HAP-1 (cell line): ENCODE results near the gene DNER.
A peak's percentile ranks its signal among the peaks of the same experiment; 100 is the strongest.
"Not testable (repeated sequence)": the region's sequence is repeated elsewhere in the genome, so short reads cannot be mapped to it uniquely, and the experiment has no call there.

Source experiments
- DNase-seq, 2 experiments: peaks; one replicate each; pipeline ENCODE4 v3.0.0-alpha.2; 2016 to 2020; ENCODE audit warnings: low spot score in 2 of 2
- H3K27me3 ChIP-seq: fragments of 250-450 bp; sonication (Bioruptor Pico); 2 replicates; pipeline ENCODE4 v1.5.1; 2020; ENCODE audit warnings: low read depth, mild to moderate bottlenecking, moderate library complexity
- H3K36me3 ChIP-seq: fragments of 250-450 bp; sonication (Bioruptor Pico); replicated peaks from 2 replicates; pipeline ENCODE4 v1.5.1; 2020; ENCODE audit warnings: mild to moderate bottlenecking
- H3K4me1 ChIP-seq: fragments of 250-450 bp; sonication (Bioruptor Pico); 2 replicates; pipeline ENCODE4 v1.5.1; 2020; ENCODE audit warnings: mild to moderate bottlenecking
- H3K4me3 ChIP-seq: fragments of 250-450 bp; sonication (Bioruptor Pico); 2 replicates; pipeline ENCODE4 v1.5.1; 2020; ENCODE audit warnings: mild to moderate bottlenecking, moderate library complexity
- H3K9me3 ChIP-seq: fragments of 250-450 bp; sonication (Bioruptor Pico); 2 replicates; pipeline ENCODE4 v1.5.1; 2020; ENCODE audit warnings: mild to moderate bottlenecking, moderate library complexity
- in situ Hi-C: fragments of 300-500 bp; cut with MboI; formaldehyde crosslinking; loops from 3 replicates; pipeline ENCODE4 v1.14.3; 2020; ENCODE audit warnings: low sequenced_read_pairs, inconsistent platforms, mixed read lengths

The DNER gene

GRCh38 chr2:229348128-229348527 is 366.2 kb downstream of the DNER start:
- no peak for DNase-seq
- Histone ChIP-seq H3K4me3 (no peak overlapping the region), H3K27me3 (no peaks in the 10 kb centered on the region), H3K4me1 (no peaks in the 10 kb centered on the region), H3K9me3 (no peaks in the 10 kb centered on the region), H3K36me3 (no peaks in the 10 kb centered on the region)
- in situ Hi-C loops = no loop called here

DNA sequence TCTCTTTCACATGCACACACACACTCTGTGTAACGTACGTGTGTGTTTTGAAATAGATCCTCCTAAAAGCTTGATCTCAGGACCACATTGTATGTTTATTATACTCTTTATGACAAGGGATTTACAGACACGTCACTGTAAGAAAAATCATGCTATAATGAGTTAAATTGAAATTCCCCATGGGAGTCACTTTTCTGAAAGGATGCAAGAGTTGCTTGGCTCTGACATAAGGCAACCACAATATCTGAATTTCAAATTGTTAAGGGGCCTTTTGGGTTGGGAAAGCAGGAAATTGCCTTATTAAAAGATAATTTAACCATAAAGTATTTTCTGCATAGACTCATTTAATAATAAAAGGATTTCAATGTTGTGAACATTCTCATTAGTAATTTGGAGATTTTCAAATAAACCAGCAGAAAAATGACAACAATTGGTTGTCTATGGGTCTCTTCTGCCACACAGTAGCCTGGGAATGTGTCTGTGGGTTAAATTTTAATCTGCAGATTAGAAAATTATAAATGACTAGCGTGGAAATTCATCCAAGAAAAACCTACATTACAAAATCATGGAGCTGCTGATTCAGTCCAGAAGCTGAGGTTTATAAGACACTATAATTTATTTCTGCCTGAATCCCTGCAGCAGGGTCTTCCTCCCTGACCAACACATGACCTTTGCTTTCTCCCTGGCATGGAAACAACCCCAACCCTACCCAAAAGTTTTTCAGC is 367.4 kb downstream of the DNER start:
- in situ Hi-C loops = no loop called here
- Histone ChIP-seq H3K27me3 (no peaks in the 10 kb centered on the region), H3K4me1 (no peaks in the 10 kb centered on the region), H3K9me3 (no peaks in the 10 kb centered on the region), H3K4me3 (no peak overlapping the region), H3K36me3 (no peaks in the 10 kb centered on the region)
- no peak for DNase-seq

DNA sequence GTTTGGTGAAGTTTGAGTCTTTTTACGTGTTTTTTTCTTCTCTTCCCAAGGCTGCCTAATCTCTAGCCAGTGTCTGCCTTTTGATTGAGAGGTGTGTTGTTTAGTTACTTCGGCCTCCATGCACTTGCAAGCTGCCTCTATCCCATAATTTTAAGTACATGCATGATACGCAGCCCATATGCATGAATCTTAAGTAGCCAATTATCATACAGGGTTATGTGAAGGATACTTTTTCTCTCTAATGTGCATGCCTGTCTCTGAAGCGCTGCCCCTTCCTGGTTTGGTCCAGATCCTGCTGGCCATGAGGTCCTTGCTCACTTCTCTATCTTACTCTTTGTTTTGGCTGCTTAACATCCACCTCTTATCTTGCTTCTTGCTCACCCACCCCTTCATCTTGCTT is 369.4 kb downstream of the DNER start:
- in situ Hi-C loops = no loop called here
- DNase-seq = no peak
- Histone ChIP-seq H3K9me3 (no peaks in the 10 kb centered on the region), H3K4me3 (no peak overlapping the region), H3K36me3 (no peaks in the 10 kb centered on the region), H3K27me3 (no peaks in the 10 kb centered on the region), H3K4me1 (no peaks in the 10 kb centered on the region)

GRCh38 chr2:229344151-229344551 is 370.2 kb downstream of the DNER start:
- Histone ChIP-seq H3K4me3 (no peak overlapping the region), H3K36me3 (no peaks in the 10 kb centered on the region), H3K27me3 (no peaks in the 10 kb centered on the region), H3K4me1 (no peaks in the 10 kb centered on the region), H3K9me3 (no peaks in the 10 kb centered on the region)
- DNase-seq = no peak
- in situ Hi-C loops = no loop called here

DNA sequence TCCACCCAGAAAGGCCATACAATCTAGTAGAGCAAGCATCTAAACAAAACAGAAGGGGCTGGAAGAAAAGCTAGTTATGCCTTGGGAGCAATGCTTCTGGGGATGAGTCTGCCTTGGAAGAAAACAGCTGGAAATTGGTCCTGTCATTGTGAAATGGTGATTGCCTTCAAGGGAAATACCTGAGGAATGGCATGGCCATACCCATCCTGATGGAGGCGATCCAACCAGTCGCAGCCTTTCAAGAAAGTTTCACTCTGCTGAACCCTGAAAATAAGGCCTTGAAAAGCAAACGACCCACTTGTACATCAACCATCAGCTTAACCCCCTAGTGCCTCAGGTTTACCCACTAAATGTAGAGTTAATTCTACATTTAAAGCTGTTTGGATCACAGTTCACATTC is 370.7 kb downstream of the DNER start:
- Histone ChIP-seq H3K9me3 (no peaks in the 10 kb centered on the region), H3K4me1 (no peaks in the 10 kb centered on the region), H3K27me3 (no peaks in the 10 kb centered on the region), H3K36me3 (no peaks in the 10 kb centered on the region), H3K4me3 (no peak overlapping the region)
- DNase-seq = no peak
- in situ Hi-C loops = no loop called here

DNA sequence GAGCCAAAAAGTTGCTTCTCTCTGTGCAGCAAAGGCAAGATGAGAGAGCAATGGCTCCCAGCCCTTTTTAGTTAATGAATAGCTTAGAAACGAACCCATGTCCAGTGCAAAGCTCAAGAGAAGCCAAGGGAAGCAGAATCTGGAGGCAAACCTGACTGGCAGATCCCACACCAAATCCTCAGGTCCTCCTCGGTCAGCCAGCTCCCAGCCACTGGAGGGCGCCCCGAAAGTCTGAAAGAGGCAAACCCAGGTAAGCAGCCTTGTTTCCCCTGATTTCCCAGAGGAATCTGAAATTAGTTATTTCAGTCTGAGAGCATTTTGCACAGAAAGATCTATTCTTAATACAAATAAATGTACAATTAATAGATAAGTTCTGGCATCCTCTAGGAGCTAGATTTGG is 372.0 kb downstream of the DNER start:
- Histone ChIP-seq H3K36me3 (no peaks in the 10 kb centered on the region), H3K27me3 (no peaks in the 10 kb centered on the region), H3K4me1 (no peaks in the 10 kb centered on the region), H3K9me3 (no peaks in the 10 kb centered on the region), H3K4me3 (no peak overlapping the region)
- in situ Hi-C loops = no loop called here
- DNase-seq = peak in 1 of 2 experiments; percentile 50

- no peaks in the 10 kb centered on the region for H3K9me3 ChIP-seq
- no peaks in the 10 kb centered on the region for H3K4me1 ChIP-seq
- H3K4me3 ChIP-seq = no peak overlapping the region
- no peak for DNase-seq
- H3K36me3 ChIP-seq = no peaks in the 10 kb centered on the region
- no peaks in the 10 kb centered on the region for H3K27me3 ChIP-seq
- in situ Hi-C loops = no loop called here
Observed at GRCh38 chr2:229340086-229340760, 374.1 kb downstream of the DNER start.

DNA sequence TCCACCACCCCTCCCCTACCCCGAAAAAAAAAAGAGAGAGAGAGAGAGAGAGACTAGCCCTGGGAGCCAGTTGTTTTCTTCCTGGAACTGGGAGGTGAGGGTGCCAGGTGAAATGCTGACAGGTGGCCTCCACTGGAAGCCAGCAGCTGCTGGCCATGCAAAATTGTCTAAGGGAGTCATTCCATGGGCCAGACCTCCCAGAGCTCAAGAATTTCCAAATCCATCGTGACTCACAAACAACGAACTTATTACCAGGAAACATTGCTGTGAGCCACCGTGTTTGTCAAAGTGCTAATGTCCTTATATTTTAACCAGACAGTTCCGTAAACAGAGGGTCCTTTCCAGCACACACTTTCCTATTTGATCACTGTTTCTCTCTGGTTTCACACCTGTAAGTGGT is 374.7 kb downstream of the DNER start:
- no peaks in the 10 kb centered on the region for H3K9me3 ChIP-seq
- H3K4me1 ChIP-seq = no peaks in the 10 kb centered on the region
- no peak for DNase-seq
- no peaks in the 10 kb centered on the region for H3K36me3 ChIP-seq
- no peaks in the 10 kb centered on the region for H3K27me3 ChIP-seq
- no peak overlapping the region for H3K4me3 ChIP-seq
- in situ Hi-C loops = no loop called here

GRCh38 chr2:229339171-229339570 is 375.2 kb downstream of the DNER start:
- H3K36me3 ChIP-seq = not testable (repeated sequence)

GRCh38 chr2:229335877-229336346 is 378.4 kb downstream of the DNER start:
- H3K4me1 ChIP-seq = no peaks in the 10 kb centered on the region

More at GRCh38 chr2:229339171-229339570, 375.2 kb downstream of the DNER start:
- H3K4me1 ChIP-seq, H3K9me3 ChIP-seq, H3K27me3 ChIP-seq, H3K4me3 ChIP-seq, DNase-seq, in situ Hi-C loops: not testable (repeated sequence)

DNA sequence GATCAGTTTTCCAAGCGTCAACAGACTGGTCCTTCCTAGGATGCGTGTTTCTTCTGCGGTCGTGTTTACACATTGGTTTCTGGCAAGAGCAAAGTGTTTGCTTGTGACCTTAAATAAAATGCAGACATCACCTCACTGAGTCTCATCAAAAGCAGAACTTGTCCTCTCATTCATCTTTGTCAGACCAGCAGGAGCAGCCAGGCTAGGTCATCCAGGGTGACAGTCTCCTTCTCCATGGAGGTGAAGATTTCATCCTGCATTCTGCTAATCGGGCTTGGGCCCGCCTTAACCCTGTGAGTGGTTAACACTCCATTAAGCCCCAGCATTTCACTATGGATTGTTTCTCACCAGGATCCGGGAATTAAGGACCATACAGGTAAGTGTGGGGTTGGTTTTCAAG is 379.0 kb downstream of the DNER start:
- in situ Hi-C loops = no loop called here
- Histone ChIP-seq H3K9me3 (no peaks in the 10 kb centered on the region), H3K36me3 (no peaks in the 10 kb centered on the region), H3K27me3 (no peaks in the 10 kb centered on the region), H3K4me1 (no peaks in the 10 kb centered on the region), H3K4me3 (no peak overlapping the region)
- no peak for DNase-seq

More at GRCh38 chr2:229335877-229336346, 378.4 kb downstream of the DNER start:
- Histone ChIP-seq H3K27me3 (no peaks in the 10 kb centered on the region), H3K36me3 (no peaks in the 10 kb centered on the region), H3K9me3 (no peaks in the 10 kb centered on the region), H3K4me3 (no peak overlapping the region)
- DNase-seq = no peak
- in situ Hi-C loops = no loop called here

- no peaks in the 10 kb centered on the region for H3K27me3 ChIP-seq
- no peaks in the 10 kb centered on the region for H3K4me1 ChIP-seq
- H3K36me3 ChIP-seq = no peaks in the 10 kb centered on the region
- no peak overlapping the region for H3K4me3 ChIP-seq
- DNase-seq = no peak
- H3K9me3 ChIP-seq = no peaks in the 10 kb centered on the region
- in situ Hi-C loops = no loop called here
Observed at GRCh38 chr2:229330952-229331351, 383.4 kb downstream of the DNER start.

GRCh38 chr2:229319558-229319957 is 394.8 kb downstream of the DNER start:
- H3K27me3 ChIP-seq = no peaks in the 10 kb centered on the region
- no peaks in the 10 kb centered on the region for H3K4me1 ChIP-seq
- in situ Hi-C loops = no loop called here
- DNase-seq = no peak
- no peak overlapping the region for H3K4me3 ChIP-seq
- H3K9me3 ChIP-seq = no peaks in the 10 kb centered on the region
- H3K36me3 ChIP-seq = no peaks in the 10 kb centered on the region

DNA sequence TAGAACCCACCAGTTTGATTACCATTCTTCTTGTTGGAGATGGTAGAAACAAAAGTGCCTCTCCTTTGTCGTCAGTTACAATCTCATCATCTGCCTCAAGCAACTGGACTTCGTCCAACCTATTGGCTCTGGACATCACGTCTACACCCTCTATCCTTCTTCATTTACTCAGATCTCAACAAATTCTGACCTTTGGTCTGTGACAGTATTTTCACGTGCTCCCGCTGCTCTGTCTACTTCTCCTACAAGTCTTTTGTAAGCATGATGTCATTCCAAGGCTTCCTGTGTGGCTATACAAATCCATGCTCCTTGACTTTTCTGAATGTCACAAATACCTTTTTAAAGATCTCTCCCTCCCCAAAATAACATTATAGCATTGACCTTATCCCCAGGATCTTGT is 400.2 kb downstream of the DNER start:
- Histone ChIP-seq H3K4me1 (no peaks in the 10 kb centered on the region), H3K36me3 (no peaks in the 10 kb centered on the region), H3K9me3 (no peaks in the 10 kb centered on the region), H3K4me3 (no peak overlapping the region), H3K27me3 (no peaks in the 10 kb centered on the region)
- in situ Hi-C loops = no loop called here
- no peak for DNase-seq
